HG02610 (cell line): ENCODE data around the gene SCTR.

Experiments
- ATAC-seq: cut with Tn5 transposase; IDR thresholded peaks from one replicate; pipeline ENCODE4 v1.9.1; 2021; ENCODE audit warnings: mild to moderate bottlenecking, moderate library complexity; ENCODE audit not compliant: unreplicated experiment

SCTR gene

DNA sequence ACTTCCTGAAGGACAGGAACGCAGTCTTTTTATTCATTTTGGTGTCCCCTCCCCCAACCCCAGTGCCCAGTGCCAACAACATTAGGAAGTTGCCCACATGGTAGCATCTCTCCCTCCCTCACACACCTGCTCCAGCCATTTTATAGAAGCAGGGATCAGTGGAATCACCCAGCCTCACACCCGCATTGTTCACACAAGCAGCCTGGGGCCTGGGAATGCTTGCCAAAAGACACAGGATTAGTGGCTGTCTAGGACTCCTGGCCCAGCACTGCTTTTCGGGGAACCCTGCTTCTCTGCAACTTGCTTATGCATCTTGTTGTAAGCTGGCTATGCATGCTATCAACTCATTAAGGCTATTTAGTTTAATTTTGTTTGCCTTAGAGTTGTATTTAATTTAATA lies 74.8 kb downstream of the SCTR start:
- no peak for ATAC-seq

DNA sequence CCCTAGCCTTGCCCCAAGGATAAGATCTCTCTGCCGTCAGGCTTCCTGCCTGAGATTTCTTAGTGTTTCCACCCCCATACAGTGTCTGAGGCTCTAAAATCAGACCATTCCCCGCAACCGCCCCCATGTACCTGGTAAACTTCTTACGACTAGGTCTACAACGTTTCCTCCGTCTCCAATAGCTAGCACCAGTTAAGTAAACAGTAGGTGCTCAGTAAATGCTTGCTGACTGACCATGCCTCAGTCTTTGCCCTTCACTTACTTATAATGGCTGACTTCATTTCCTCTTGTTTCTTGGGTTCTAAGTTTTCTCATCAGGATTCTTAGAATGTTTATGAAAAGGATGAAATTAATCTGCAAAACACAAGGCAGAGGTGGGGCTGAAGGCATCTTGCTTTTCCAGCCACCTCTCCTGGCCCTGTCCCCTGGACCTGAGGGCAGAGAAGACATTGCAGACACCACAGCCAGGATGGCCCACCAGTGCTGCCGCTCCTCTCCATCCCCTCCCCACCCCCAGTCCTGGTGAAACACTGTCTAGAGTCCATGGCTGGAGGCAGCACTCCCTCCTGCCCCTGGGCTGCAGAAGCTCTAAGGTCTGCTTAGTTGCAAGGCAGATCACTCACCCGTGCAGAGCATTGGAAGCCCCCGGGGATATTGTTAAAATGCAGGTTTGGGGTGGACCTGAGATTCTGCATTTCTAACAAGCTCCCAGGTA lies 75.7 kb downstream of the SCTR start:
- ATAC-seq: no peak

DNA sequence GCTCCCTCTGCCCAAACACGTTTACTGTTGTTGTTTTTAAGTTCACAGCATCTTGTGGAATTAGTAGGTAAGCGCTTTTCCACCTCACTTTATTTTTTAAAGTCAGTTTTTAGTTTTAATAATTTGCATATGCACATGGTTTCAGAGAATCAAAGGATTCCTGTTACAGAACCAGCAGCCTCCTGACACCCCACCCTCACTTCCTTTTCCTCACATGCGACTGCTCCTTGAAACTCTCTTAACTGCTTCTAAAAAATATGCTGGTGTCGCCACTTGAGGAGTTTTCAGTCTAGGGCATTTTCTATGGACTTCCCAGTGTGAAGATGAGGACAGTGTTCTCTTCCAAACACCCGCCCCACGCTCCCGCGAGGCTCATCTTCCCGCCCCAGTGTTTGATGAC lies 78.2 kb downstream of the SCTR start:
- ATAC-seq: no peak

DNA sequence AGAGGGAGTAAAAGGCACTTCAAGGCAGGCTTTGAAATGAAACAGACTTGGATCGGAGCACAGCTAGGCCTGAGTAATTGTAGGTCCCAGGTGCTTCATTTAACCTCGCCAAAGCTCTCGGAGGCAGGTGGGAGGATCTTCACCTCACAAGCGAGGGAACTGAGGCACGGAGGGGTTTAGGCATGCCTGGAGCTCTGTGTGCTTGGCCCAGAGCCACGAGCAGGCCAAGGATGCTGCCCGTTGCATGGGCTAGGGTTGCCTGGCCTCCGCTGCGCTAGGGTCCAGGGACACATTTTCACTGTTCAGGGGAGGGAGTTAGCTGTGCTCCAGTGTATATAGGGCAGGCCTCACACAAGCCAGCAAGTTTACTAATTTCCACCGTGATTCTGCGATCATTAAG lies 81.4 kb downstream of the SCTR start:
- no peak for ATAC-seq

DNA sequence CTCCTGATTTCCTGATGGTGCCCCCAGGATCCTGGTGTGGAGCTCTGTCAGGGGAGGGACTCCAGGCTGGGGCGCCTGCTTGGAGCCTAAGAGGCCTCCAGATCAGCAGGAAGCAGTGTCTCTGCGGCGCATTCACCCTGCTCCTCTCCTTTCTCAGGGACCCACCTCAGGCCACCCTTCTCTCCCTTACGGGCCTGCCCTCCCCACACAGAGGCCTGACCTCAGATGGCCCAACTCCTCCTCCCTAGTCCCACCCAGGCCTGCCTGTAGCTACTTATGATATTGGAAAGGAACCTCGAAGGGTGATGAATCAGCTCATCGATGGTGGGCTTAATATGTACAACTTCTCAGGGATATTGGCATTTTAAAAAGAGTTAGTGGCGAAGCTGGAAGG lies 82.1 kb downstream of the SCTR start:
- ATAC-seq: no peak

DNA sequence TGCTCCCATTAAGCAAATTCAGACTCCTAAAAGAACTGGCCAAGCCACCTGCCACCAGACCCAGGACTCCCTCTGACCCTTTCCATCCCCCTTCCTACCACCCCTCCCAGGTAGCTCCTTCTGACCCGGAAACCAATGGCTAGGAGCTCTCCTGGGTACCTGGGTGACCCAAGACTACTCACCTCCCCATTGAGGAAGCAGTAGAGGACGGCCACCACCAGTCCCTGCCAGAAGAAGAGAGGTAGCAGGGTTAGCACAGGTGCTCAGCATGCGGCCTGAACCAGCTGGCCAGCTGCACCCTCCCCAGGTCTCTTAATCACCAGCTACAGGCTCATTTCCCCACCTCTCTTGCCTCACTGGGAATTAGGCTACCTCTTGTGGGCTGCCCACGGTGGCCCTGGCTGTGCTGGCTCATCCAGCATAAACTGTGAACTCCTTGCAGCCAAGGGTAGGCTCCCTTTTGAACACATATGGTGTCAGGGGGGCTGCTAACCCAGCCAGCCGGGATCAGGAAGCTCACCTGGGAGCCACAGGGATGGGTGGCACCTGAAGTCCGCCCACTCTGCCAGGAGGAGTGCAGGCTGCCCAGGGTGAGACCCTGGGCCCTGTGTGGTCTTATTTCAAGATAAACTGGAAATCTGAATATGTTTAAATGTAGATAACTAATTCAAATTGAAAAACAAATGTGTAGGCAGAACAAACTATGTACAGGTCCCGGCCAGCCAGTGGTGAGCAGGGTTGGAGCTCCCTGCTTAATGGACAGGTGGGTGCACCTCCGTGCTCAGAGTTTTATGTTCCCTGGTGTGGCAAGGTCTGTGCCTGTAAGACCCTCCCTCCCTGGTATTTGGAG lies 82.7 kb downstream of the SCTR start:
- no peak for ATAC-seq

DNA sequence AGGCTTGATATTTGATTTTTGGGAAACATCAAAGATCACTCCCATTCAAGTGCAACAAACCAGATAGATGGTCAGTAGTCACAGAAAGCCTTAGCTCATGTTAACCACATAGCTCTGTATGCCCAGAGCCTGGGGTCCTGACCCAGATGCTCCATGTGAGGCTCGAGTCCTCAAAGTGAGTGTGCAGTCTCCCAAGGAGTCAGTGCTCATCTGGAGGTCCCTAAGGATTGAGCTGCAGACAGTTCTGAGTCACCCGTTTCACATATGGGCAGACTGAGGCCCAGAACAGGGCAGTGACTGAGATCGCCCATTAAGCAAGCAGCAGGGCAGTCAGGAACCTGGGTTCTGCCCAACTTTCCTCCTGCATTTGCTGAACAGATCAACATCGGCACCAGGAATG lies 83.4 kb downstream of the SCTR start:
- no peak for ATAC-seq

DNA sequence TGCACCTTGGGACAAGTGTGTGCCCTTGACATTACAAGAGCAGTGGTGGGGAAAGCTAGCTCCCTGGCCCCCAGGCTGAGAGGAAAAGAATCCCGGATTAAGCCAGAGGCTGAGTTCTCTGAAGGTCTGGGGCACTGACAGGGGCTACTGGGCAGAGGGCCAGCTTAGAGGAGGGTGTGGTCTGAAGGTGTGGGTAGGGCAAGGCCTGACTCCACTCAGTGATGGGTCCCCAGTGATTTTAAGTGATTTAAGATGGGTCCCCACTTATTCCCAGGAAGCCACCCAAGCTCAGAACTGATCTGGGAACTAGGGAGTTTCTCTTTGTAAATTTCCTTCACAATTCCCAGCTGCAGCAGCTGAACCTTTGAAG lies 83.8 kb downstream of the SCTR start:
- no peak for ATAC-seq

DNA sequence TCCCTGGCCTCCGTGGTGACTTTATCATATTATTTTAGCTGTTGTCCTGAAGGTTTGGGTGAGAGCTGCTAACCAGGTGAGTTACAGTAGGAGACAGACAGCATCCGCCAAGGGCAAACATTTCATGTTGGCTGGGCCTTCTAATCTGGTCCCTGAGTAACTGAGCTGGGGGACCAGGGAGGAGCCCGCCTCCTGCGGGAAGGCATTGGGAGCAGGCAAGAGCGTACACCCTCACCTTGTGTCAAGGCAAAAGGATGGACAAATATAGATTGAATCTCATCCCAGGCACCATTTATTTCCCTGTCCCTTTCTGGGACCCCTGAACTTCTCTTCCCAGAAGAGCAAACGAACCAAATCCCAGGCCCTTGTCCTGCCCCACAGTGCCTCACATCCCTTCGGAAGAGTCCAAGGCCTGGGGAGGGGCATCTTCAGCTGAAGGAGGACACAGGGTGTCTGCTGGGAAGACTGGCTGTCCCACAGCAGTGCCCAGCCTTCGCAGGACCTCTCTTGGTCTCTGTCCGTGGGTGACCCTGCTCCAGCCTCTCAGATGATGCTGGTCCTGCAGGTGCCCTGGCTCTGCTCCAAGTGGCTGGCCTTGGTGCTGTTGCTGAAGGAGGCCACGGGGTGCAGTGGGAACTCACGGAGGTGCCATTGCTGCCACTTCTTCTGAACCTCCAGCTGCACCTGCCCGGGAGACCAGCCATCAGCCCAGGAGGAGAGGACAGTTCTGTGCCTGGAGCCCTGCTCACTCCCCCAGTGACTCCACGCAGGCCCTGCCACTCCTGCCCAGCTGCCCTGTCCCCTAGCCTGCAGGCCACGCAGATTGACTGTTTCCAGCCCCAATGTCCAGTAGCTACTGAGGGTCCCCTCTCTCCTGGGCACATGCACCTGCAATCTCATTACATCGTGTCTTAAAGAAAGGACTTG lies 84.4 kb downstream of the SCTR start:
- no peak for ATAC-seq

DNA sequence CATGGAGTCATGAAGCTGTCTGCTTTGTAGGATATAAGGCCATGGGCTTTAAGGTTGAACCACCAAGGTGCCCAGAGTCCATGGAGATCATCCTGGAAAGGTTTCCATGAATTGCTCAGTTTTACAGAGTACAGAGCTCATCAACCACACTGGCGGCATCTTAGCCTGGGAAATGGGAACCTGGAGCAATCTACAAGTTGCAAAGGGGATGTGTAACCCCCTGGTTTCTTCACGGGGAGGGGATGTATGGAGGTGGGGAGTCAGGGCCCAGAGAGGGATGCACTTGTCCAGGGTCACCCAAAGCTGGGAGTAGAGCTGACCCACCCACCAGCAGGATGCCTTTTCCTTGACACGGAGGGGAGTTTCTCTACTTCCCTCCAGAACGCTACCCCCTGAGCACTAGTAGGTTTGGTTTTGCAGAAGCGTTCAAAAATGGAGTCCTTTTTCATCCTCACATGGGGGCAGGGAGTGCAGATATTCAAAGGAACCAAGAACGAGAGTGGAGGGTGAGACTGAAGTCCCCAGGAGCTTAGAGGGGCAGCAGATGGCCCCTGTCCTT lies 85.5 kb downstream of the SCTR start:
- ATAC-seq: no peak

DNA sequence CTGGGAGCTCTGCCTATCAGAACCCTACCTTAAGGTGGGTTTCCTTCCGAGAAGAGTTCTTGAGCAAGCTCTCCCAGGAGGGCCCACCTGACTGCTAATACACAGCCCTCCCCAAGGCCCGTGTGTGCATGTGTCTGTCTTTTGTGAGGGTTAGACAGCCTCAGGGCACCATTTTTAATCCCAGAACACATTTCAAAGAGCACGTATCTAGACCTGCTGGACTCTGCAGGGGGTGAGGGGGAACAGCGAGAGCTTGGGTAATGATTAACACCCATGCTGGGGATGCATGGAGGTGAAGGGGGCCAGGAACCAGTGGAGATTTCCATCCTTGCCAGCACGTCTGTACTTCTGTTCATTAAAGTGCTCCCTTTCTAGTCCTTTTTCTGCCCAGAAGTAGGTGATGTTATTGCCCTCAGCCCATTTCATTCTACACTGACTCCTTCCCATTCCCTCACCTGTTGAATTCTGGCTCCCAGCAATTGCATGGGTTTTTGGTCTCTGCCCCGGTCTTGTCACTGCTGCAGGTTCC lies 86.1 kb downstream of the SCTR start:
- no peak for ATAC-seq

DNA sequence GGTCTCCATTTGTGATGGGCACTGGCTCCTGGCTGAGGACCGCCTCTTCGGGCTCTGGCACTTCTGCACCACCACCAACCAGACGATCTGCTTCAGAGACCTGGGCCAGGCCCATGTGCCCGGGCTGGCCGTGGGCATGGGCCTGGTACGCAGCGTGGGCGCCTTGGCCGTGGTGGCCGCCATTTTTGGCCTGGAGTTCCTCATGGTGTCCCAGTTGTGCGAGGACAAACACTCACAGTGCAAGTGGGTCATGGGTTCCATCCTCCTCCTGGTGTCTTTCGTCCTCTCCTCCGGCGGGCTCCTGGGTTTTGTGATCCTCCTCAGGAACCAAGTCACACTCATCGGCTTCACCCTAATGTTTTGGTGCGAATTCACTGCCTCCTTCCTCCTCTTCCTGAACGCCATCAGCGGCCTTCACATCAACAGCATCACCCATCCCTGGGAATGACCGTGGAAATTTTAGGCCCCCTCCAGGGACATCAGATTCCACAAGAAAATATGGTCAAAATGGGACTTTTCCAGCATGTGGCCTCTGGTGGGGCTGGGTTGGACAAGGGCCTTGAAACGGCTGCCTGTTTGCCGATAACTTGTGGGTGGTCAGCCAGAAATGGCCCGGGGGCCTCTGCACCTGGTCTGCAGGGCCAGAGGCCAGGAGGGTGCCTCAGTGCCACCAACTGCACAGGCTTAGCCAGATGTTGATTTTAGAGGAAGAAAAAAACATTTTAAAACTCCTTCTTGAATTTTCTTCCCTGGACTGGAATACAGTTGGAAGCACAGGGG lies 87.1 kb downstream of the SCTR start:
- ATAC-seq: no peak

DNA sequence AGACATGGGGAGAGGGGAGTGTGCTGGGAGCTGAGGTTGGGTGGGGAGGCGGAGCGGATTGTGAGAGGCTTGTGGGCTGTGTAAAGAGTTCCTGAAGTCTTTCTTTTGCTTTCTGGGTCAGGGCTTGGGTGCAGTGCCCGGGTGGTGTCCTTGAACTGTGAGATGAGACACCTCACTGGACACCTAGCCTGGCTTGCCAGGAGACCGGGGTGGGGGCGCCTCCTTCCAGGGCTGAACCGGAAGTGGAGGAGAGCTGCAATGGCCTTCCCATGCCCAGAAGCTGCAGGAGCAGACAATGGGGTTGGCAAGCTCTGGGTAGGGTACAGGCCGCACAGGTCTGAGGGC lies 88.4 kb downstream of the SCTR start:
- ATAC-seq: no peak

DNA sequence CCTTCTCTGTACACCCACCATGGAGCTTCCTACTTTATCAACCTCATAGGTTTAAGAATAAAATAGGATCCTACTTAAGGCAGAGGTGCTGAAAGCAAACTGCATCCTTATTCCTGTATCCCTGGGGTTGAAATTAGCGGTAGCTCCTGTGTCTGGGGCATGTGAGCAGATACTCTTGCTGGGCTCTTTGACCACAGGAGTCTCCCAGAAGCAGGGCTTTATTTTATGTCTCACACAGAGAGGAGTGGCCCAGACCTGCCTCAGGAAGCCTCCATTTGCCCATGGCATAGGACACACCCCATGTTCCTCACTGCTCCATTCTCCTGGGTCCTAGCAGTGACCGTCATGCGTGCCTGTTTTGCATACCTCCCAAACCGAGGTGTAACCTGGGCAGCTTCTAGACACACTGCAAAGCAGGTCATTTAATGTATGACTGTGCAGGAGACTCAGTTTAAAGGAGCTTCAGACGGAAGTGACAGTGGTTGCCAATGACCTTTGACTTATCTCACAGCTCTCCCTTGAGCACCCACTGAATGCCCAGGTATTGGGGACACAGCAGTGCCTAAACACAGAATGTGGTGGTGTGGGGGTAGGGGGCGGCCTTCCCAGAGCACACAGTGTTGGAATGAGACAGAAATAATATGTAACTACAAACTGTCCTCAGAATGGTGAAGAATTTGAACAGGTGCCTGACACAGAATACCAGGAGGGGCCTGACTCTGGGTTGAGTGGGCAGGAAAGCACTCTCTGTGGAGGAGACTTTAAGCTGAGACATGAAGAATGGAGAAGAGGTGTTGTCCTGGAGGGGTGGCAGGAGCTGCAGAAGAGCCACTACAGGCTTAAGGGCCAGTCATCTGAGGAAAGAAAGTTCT lies 89.0 kb downstream of the SCTR start:
- no peak for ATAC-seq

DNA sequence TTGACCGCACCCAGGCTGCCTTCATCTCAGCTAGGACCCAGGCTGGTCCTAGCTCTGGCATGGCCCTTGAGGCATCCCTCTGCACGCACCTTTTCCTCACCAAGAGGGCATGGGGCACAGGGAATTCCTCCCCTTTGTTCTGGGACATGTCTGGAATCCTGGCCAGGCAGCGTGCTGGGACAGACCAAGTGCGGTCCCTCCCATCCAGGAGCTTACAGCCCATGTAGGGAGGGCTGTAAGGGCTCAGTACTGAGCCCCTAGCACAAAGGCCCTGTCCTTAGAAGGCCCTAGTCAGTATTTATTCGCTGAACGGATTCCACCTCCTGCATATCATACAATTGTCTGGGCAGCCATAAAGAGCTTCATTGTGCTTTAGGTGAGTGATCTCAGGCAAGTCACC lies 89.6 kb downstream of the SCTR start:
- ATAC-seq: no peak

DNA sequence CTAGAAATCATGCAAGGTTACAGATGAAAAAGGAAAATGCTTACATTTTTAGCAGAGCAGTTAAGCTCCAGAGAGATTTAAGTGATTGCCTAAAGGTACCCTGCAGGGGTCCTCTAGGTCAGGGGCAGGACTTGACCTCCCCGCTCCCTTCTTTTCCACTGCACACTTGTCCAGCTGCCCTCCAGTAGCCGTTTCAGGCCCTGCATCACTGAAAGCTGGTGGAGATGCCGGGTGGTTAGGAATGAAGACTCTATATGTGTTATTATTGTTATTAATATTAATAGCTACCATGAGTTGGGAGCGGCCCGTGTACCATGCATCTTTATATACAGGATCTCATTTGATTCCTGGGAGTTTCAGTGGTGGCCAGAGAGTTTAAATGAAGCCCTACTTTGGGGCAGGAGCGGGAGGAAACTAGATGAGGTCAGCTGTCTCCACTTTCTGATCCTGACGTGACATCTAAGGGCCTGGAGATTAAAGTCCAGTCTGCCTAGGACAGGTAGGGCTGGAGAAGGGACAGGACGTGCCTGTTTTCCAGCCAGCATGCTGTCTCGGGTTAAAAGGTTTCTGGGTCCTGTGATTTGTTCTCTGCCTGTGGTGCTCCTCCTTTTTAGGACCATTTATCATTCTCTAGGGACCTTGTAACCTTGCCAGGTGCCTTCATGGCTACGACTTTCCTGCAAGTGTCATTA lies 90.5 kb downstream of the SCTR start:
- no peak for ATAC-seq

DNA sequence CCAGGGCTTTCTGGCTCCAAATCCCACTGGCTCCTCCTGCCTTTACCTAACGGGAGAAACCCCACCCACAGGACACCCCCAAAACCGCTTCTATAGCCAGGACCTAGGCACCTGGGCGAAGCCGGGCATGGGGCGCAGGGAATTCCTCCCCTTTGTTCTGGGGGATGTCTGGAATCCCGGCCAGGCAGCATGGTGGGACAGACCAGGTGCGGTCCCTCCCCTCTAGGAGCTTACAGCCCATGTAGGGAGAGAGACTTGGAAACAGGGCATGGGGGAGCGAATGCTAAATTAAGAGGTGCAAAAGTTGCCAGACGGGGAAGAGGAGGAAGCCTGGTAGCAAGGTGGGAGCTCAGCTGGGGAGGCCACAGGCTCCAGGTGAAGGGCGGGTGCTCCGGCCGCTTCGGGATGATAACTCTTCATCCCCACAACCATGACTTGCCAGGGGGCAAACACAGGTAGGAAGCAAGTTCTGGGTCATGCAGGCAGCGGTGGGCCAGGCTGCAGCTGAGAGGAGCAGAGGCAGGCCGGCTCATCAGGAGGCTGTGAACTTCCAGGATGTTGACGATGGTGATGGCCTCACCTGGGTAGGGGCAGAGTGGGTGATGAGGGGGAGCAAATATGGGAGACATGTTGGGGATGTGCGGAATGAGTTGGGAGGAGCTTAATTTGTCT lies 91.3 kb downstream of the SCTR start:
- no peak for ATAC-seq
